ENCODE data around the gene RFTN2.

The RFTN2 gene

DNA sequence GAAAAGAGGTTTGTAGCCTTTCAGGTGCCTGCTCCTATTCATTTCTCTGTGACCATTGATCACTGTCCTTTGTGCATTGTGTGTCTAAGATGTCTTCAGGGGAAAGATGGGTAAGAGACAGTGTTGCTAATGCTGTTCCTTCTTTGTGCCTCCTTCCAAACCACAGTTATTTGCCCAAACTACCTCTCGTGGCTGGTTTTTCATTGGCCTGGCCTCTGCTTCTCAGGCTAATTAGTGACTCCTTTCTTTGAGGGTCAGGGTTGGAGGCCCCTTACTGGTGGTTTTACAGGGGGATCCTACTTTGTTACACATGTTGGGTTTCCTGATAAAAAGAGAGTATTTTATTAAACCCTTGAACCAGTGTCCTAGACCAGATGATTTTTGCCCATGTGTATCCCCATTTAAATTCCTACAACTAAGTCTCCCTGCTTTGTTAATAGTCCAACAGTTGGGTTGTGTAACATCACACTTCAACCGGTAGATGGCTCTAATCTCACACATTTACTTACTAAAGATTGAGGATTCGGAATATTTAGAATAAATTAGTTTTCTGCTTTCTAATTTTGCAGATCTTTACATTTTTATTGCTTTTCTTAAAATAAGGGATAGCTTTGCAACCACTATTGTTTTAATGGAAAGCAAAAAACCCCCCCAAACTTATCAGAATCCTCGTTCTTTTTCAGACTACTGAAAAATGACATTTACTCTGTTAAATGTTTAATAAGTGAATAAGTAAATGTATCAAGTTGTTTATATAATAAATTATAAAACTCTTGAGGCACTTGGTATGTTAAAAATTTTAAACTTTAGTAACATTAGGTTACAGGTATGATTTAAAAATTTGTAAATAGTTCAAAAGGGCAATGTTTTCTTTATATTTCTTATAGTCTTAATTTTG, 32.2 kb upstream of the RFTN2 start:
- H3K27ac ChIP-seq (replicated peaks): peak overlapping the region; percentile 8; the same call in 1 of the 2 replicates
- TF ChIP-seq, protein P1, sequence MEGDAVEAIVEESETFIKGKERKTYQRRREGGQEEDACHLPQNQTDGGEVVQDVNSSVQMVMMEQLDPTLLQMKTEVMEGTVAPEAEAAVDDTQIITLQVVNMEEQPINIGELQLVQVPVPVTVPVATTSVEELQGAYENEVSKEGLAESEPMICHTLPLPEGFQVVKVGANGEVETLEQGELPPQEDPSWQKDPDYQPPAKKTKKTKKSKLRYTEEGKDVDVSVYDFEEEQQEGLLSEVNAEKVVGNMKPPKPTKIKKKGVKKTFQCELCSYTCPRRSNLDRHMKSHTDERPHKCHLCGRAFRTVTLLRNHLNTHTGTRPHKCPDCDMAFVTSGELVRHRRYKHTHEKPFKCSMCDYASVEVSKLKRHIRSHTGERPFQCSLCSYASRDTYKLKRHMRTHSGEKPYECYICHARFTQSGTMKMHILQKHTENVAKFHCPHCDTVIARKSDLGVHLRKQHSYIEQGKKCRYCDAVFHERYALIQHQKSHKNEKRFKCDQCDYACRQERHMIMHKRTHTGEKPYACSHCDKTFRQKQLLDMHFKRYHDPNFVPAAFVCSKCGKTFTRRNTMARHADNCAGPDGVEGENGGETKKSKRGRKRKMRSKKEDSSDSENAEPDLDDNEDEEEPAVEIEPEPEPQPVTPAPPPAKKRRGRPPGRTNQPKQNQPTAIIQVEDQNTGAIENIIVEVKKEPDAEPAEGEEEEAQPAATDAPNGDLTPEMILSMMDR (IDR thresholded peaks at IDR 0.05; ENCODE audit: insufficient read depth, low read length): peak; percentile 40
- TF ChIP-seq, protein P2, sequence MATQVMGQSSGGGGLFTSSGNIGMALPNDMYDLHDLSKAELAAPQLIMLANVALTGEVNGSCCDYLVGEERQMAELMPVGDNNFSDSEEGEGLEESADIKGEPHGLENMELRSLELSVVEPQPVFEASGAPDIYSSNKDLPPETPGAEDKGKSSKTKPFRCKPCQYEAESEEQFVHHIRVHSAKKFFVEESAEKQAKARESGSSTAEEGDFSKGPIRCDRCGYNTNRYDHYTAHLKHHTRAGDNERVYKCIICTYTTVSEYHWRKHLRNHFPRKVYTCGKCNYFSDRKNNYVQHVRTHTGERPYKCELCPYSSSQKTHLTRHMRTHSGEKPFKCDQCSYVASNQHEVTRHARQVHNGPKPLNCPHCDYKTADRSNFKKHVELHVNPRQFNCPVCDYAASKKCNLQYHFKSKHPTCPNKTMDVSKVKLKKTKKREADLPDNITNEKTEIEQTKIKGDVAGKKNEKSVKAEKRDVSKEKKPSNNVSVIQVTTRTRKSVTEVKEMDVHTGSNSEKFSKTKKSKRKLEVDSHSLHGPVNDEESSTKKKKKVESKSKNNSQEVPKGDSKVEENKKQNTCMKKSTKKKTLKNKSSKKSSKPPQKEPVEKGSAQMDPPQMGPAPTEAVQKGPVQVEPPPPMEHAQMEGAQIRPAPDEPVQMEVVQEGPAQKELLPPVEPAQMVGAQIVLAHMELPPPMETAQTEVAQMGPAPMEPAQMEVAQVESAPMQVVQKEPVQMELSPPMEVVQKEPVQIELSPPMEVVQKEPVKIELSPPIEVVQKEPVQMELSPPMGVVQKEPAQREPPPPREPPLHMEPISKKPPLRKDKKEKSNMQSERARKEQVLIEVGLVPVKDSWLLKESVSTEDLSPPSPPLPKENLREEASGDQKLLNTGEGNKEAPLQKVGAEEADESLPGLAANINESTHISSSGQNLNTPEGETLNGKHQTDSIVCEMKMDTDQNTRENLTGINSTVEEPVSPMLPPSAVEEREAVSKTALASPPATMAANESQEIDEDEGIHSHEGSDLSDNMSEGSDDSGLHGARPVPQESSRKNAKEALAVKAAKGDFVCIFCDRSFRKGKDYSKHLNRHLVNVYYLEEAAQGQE (IDR thresholded peaks at IDR 0.05; ENCODE audit: insufficient replicate concordance, low read depth): no peak
- TF ChIP-seq POLR2AphosphoS5 (IDR thresholded peaks at IDR 0.05; ENCODE audit: low read depth) (no peak), SPI1 (IDR thresholded peaks at IDR 0.05; ENCODE audit: borderline replicate concordance, low read depth) (no peak), GABPA (IDR thresholded peaks at IDR 0.05; ENCODE audit: low read depth) (no peak)
- peak in 1 of 2 experiments; percentile 40 for DNase-seq (ENCODE audit: low read depth in 1 of 2, low spot score in 1 of 2)

DNA sequence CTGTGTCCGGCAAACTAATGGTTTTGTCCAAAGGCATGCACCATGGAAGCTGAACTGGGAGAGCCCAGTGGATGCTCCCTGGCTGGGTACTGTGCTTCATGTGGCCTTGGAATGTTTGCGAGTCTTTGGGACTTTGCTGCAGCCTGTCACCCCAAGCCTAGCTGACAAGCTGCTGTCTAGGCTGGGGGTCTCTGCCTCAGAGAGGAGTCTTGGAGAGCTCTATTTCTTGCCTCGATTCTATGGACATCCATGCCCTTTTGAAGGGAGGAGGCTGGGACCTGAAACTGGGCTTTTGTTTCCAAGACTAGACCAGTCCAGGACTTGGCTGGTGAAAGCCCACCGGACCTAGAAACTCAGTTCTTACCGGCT, 31.4 kb upstream of the RFTN2 start:
- Histone ChIP-seq H3K27me3 (ENCODE audit: insufficient read depth, poor library complexity, severe bottlenecking) (no peaks in the 10 kb centered on the region), H3K4me3 (replicated peaks; ENCODE audit: insufficient read depth, low read length) (peak overlapping the region; percentile 90), H3K27ac (replicated peaks) (peak overlapping the region; percentile 8; the same call in 1 of the 2 replicates)
- no peak for DNase-seq (ENCODE audit: low read depth in 1 of 2, low spot score in 1 of 2)
- TF ChIP-seq SPI1 (IDR thresholded peaks at IDR 0.05; ENCODE audit: borderline replicate concordance, low read depth) (no peak), GABPA (IDR thresholded peaks at IDR 0.05; ENCODE audit: low read depth) (no peak), POLR2AphosphoS5 (IDR thresholded peaks at IDR 0.05; ENCODE audit: low read depth) (no peak)
- TF ChIP-seq, protein P1 (IDR thresholded peaks at IDR 0.05; ENCODE audit: insufficient read depth, low read length): no peak
- TF ChIP-seq, protein P2 (IDR thresholded peaks at IDR 0.05; ENCODE audit: insufficient replicate concordance, low read depth): no peak

More for the DNA sequence above, 32.2 kb upstream of the RFTN2 start:
- H3K4me3 ChIP-seq (replicated peaks; ENCODE audit: insufficient read depth, low read length): peak overlapping the region; percentile 90
- no peaks in the 10 kb centered on the region for H3K27me3 ChIP-seq (ENCODE audit: insufficient read depth, poor library complexity, severe bottlenecking)

DNA sequence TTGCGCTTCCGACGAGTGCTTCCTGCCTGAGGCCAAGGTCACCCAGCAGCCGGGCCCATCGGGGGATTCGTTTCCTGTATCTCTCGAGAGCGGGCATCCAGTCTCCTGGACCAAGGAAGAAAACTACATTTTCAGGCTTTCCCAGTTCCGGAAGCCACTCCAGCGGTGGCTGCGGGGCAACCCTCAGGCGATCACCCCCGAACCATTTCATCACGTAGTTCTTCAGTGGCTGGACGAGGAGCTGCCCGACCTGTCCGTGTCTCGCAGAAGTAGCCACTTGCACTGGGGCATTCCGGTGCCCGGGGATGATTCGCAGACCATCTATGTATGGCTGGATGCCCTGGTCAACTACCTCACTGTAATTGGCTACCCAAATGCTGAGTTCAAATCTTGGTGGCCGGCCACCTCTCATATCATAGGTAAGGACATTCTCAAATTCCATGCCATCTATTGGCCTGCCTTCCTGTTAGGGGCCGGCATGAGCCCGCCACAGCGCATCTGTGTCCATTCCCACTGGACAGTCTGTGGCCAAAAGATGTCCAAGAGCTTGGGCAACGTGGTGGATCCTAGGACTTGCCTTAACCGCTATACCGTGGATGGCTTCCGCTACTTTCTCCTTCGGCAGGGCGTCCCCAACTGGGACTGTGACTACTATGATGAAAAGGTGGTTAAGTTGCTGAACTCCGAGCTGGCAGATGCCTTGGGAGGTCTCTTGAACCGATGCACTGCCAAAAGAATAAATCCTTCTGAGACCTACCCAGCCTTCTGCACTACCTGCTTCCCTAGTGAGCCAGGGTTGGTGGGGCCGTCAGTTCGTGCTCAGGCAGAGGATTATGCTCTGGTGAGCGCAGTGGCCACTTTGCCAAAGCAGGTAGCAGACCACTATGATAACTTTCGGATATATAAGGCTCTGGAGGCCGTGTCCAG, 30.8 kb upstream of the RFTN2 start:
- TF ChIP-seq GABPA (IDR thresholded peaks at IDR 0.05; ENCODE audit: low read depth) (no peak), SPI1 (IDR thresholded peaks at IDR 0.05; ENCODE audit: borderline replicate concordance, low read depth) (no peak), POLR2AphosphoS5 (IDR thresholded peaks at IDR 0.05; ENCODE audit: low read depth) (no peak)
- TF ChIP-seq, protein P2 (IDR thresholded peaks at IDR 0.05; ENCODE audit: insufficient replicate concordance, low read depth): no peak
- TF ChIP-seq, protein P1 (IDR thresholded peaks at IDR 0.05; ENCODE audit: insufficient read depth, low read length): no peak
- Histone ChIP-seq H3K27me3 (ENCODE audit: insufficient read depth, poor library complexity, severe bottlenecking) (no peaks in the 10 kb centered on the region), H3K27ac (replicated peaks) (peak overlapping the region; percentile 88), H3K4me3 (replicated peaks; ENCODE audit: insufficient read depth, low read length) (peak overlapping the region; percentile 90)
- DNase-seq (ENCODE audit: low read depth in 1 of 2, low spot score in 1 of 2): peak in 1 of 2 experiments; percentile 41
